Measurements from ENCODE around the gene KCNQ5.

Gene KCNQ5

GRCh38 chr6:72624557-72625160 is 2.8 kb downstream of the KCNQ5 start:
- FAIRE-seq (peak; percentile 92), DNase-seq (ENCODE audit: insufficient read length, low spot score) (no peak)
- peak; percentile 80 for TF ChIP-seq CTCF (IDR thresholded peaks at IDR 0.05; ENCODE audit: insufficient read depth, missing control alignments)

GRCh38 chr6:72626126-72626525 is 4.3 kb downstream of the KCNQ5 start:
- no peak for TF ChIP-seq CTCF (IDR thresholded peaks at IDR 0.05; ENCODE audit: insufficient read depth, missing control alignments)
- FAIRE-seq, result no peak
- DNase-seq (ENCODE audit: insufficient read length, low spot score), result no peak

- no peak for TF ChIP-seq CTCF (IDR thresholded peaks at IDR 0.05; ENCODE audit: insufficient read depth, missing control alignments)
- DNase-seq (ENCODE audit: insufficient read length, low spot score), result no peak
- no peak for FAIRE-seq
Measured at GRCh38 chr6:72627539-72627938, 5.7 kb downstream of the KCNQ5 start.

GRCh38 chr6:72631480-72631879 is 9.6 kb downstream of the KCNQ5 start:
- no peak for DNase-seq (ENCODE audit: insufficient read length, low spot score)
- TF ChIP-seq CTCF (IDR thresholded peaks at IDR 0.05; ENCODE audit: insufficient read depth, missing control alignments), result no peak
- FAIRE-seq, result no peak

- no peak for TF ChIP-seq CTCF (IDR thresholded peaks at IDR 0.05; ENCODE audit: insufficient read depth, missing control alignments)
- FAIRE-seq, result no peak
- no peak for DNase-seq (ENCODE audit: insufficient read length, low spot score)
Measured at GRCh38 chr6:72635636-72636035, 13.8 kb downstream of the KCNQ5 start.

- TF ChIP-seq CTCF (IDR thresholded peaks at IDR 0.05; ENCODE audit: insufficient read depth, missing control alignments), result no peak
- DNase-seq (ENCODE audit: insufficient read length, low spot score) (no peak), FAIRE-seq (no peak)
Measured at GRCh38 chr6:72636215-72636614, 14.4 kb downstream of the KCNQ5 start.

GRCh38 chr6:72636786-72637185 is 14.9 kb downstream of the KCNQ5 start:
- no peak for FAIRE-seq
- DNase-seq (ENCODE audit: insufficient read length, low spot score), result no peak
- TF ChIP-seq CTCF (IDR thresholded peaks at IDR 0.05; ENCODE audit: insufficient read depth, missing control alignments), result no peak

All from D721Med (cell line).